GM23338 (cell line): ENCODE measurements around the gene KLHL40. TPM values are rescaled to one million over a fixed set of nuclear protein-coding genes. Genes with fewer than 3 reads are reported as not detected.

Source experiments
- ATAC-seq: fragments of 200-7000 bp; cut with Tn5 transposase; 3 replicates; pipeline ENCODE4 v1.9.1; 2020
- DNase-seq: peaks from one replicate; pipeline ENCODE4 v3.0.0-alpha.2; 2015; ENCODE audit warnings: low spot score
- H2AFZ ChIP-seq: fragments of 200-600 bp; sonication (generic); 2 replicates; pipeline ENCODE4 v1.8.0; 2016; ENCODE audit warnings: antibody characterized with exemption, mild to moderate bottlenecking, moderate library complexity
- H3F3A ChIP-seq: fragments of 200-600 bp; sonication (generic); replicated peaks from 2 replicates; pipeline ENCODE4 v1.8.0; 2017; ENCODE audit warnings: antibody characterized with exemption, mixed run types, low read depth
- H3K27ac ChIP-seq: fragments of 200-600 bp; sonication (generic); 2 replicates; pipeline ENCODE4 v1.6.1; 2016; ENCODE audit warnings: low read depth
- H3K27me3 ChIP-seq: fragments of 200-600 bp; sonication (generic); 2 replicates; pipeline ENCODE4 v1.8.0; 2016; ENCODE audit warnings: mild to moderate bottlenecking, mixed run types, moderate library complexity; ENCODE audit not compliant: insufficient read depth
- H3K36me3 ChIP-seq: fragments of 200-600 bp; sonication (generic); 2 replicates; pipeline ENCODE4 v1.8.0; 2016; ENCODE audit warnings: mild to moderate bottlenecking; ENCODE audit not compliant: insufficient read depth
- H3K4me1 ChIP-seq: fragments of 200-600 bp; sonication (generic); 2 replicates; pipeline ENCODE4 v1.8.0; 2016; ENCODE audit warnings: mild to moderate bottlenecking, moderate library complexity; ENCODE audit not compliant: insufficient read depth
- H3K4me2 ChIP-seq: fragments of 200-600 bp; sonication (generic); 2 replicates; pipeline ENCODE4 v1.7.1; 2017; ENCODE audit warnings: mixed run types
- H3K4me3 ChIP-seq: fragments of 200-600 bp; sonication (generic); 2 replicates; pipeline ENCODE4 v1.6.1; 2016; ENCODE audit warnings: mixed run types
- H3K79me2 ChIP-seq: fragments of 200-600 bp; sonication (generic); replicated peaks from 2 replicates; pipeline ENCODE4 v1.8.0; 2017; ENCODE audit warnings: mild to moderate bottlenecking; ENCODE audit not compliant: insufficient read depth
- H3K9me2 ChIP-seq: fragments of 200-600 bp; sonication (generic); 2 replicates; pipeline ENCODE4 v1.8.0; 2017; ENCODE audit not compliant: insufficient read depth
- H4K20me1 ChIP-seq: fragments of 200-600 bp; sonication (generic); replicated peaks from 2 replicates; pipeline ENCODE4 v1.8.0; 2017; ENCODE audit warnings: mild to moderate bottlenecking; ENCODE audit not compliant: insufficient read depth
- H3K27ac Mint-ChIP-seq: 2 replicates; pipeline ENCODE4 v1.8.0; 2020; ENCODE audit warnings: inconsistent platforms, mild to moderate bottlenecking, moderate library complexity, mixed read lengths
- H3K27me3 Mint-ChIP-seq: 3 replicates; pipeline ENCODE4 v1.8.0; 2022; ENCODE audit warnings: low read depth, mild to moderate bottlenecking, moderate library complexity, mixed read lengths, inconsistent platforms; ENCODE audit not compliant: insufficient read depth, poor library complexity
- H3K36me3 Mint-ChIP-seq: 3 replicates; pipeline ENCODE4 v1.8.0; 2021; ENCODE audit warnings: low read depth, mild to moderate bottlenecking, inconsistent platforms, moderate library complexity, mixed read lengths
- H3K4me1 Mint-ChIP-seq: 3 replicates; pipeline ENCODE4 v1.8.0; 2020; ENCODE audit warnings: mild to moderate bottlenecking, inconsistent platforms, mixed read lengths
- H3K4me3 Mint-ChIP-seq: 3 replicates; pipeline ENCODE4 v1.8.0; 2021; ENCODE audit warnings: moderate library complexity, mild to moderate bottlenecking, inconsistent platforms, mixed read lengths
- H3K9me3 Mint-ChIP-seq: 3 replicates; pipeline ENCODE4 v1.8.0; 2020; ENCODE audit warnings: moderate library complexity, mild to moderate bottlenecking, inconsistent platforms, mixed read lengths
- CREB1 ChIP-seq: fragments of 250-450 bp; sonication (Bioruptor Pico); IDR thresholded peaks from 2 replicates; pipeline ENCODE4 v1.5.0; 2020; ENCODE audit warnings: low read depth, mild to moderate bottlenecking, moderate library complexity
- EZH2 ChIP-seq: fragments of 200-600 bp; sonication (generic); IDR thresholded peaks from one replicate; pipeline ENCODE4 v1.8.0; 2017; ENCODE audit warnings: antibody characterized with exemption, mild to moderate bottlenecking, low read depth; ENCODE audit not compliant: unreplicated experiment
- JUNB ChIP-seq: IDR thresholded peaks from one replicate; pipeline ENCODE4 v1.6.1; 2016; ENCODE audit warnings: antibody characterized with exemption; ENCODE audit not compliant: unreplicated experiment
- REST ChIP-seq: IDR thresholded peaks from one replicate; pipeline ENCODE4 v1.6.1; 2018; ENCODE audit warnings: antibody characterized with exemption; ENCODE audit not compliant: unreplicated experiment
- ZNF114 ChIP-seq: fragments of 250-450 bp; sonication (Bioruptor Pico); IDR thresholded peaks from 2 replicates; pipeline ENCODE4 v1.5.0; 2020; ENCODE audit warnings: mild to moderate bottlenecking, moderate library complexity
- ZNF462 ChIP-seq: fragments of 250-450 bp; sonication (Bioruptor Pico); IDR thresholded peaks from 2 replicates; pipeline ENCODE4 v1.5.0; 2020; ENCODE audit warnings: mild to moderate bottlenecking, moderate library complexity
- polyA plus RNA-seq: library from polyadenylated mRNA; unstranded; fragments of >200 nt; fragmentation: Nextera tagmentation; extraction: Ambion mirVana; gene quantifications from 2 replicates; pipeline ENCODE4 v1.2.1, GENCODE V29; 2016
- total RNA-seq: library from RNA; depleted of rRNA; stranded (reverse); fragments of >200 nt; shearing (Covaris generic); gene quantifications from 2 replicates; pipeline ENCODE4 v1.2.3, GENCODE V29; 2014
- TF ChIP-seq, protein P1 (sequence below): IDR thresholded peaks from 2 replicates; pipeline ENCODE4 v1.6.1; 2016; ENCODE audit warnings: antibody characterized with exemption

The KLHL40 gene
- total and polyA plus RNA-seq, 2 experiments from 2014 or later = not detected

DNA sequence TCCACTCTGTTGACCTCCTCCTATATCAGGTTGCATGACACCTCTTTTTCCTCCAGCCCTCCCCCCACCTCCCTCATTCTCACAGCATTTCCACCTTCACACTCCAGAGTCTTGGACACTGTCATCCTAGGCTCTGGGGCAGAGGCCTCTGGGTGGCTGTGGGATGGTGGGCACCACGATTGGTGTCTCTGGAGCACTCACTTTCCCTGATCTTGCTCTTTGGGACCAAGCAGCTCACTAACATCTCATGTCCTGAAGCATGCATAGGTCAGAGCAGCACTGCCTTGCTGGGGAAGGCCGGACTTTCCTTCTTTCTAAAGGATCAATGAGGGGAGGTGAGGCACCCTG is 16.9 kb upstream of the KLHL40 start:
- no peak for TF ChIP-seq REST
- no peak for TF ChIP-seq CREB1
- TF ChIP-seq ZNF114 = no peak
- no peak for TF ChIP-seq EZH2
- TF ChIP-seq, protein P1, sequence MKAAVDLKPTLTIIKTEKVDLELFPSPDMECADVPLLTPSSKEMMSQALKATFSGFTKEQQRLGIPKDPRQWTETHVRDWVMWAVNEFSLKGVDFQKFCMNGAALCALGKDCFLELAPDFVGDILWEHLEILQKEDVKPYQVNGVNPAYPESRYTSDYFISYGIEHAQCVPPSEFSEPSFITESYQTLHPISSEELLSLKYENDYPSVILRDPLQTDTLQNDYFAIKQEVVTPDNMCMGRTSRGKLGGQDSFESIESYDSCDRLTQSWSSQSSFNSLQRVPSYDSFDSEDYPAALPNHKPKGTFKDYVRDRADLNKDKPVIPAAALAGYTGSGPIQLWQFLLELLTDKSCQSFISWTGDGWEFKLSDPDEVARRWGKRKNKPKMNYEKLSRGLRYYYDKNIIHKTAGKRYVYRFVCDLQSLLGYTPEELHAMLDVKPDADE = no peak
- no peak for TF ChIP-seq ZNF462 (CRISPR knock-in tag)
- TF ChIP-seq JUNB = no peak
- Mint-ChIP-seq H3K27ac (no peak overlapping the region), H3K4me3 (no peak overlapping the region), H3K4me1 (peaks cover 9% of the 10 kb centered on the region; the same call in 2 of the 3 replicates), H3K9me3 (0 out of 3 replicates have a peak, but pooled peaks cover 6% of the 10 kb centered on the region), H3K27me3 (no peaks in the 10 kb centered on the region), H3K36me3 (no peaks in the 10 kb centered on the region)
- DNase-seq (no peak), ATAC-seq (no peak)
- Histone ChIP-seq H3F3A (no peaks in the 10 kb centered on the region), H3K36me3 (no peaks in the 10 kb centered on the region), H2AFZ (no peak overlapping the region), H4K20me1 (no peaks in the 10 kb centered on the region), H3K27ac (no peak overlapping the region), H3K27me3 (no peaks in the 10 kb centered on the region), H3K79me2 (no peaks in the 10 kb centered on the region), H3K9me2 (0 out of 2 replicates have a peak, but pooled peaks cover 9% of the 10 kb centered on the region), H3K4me1 (no peaks in the 10 kb centered on the region), H3K4me3 (no peak overlapping the region), H3K4me2 (no peak overlapping the region)
